ENCODE measurements around the gene ZFTA.

DNA sequence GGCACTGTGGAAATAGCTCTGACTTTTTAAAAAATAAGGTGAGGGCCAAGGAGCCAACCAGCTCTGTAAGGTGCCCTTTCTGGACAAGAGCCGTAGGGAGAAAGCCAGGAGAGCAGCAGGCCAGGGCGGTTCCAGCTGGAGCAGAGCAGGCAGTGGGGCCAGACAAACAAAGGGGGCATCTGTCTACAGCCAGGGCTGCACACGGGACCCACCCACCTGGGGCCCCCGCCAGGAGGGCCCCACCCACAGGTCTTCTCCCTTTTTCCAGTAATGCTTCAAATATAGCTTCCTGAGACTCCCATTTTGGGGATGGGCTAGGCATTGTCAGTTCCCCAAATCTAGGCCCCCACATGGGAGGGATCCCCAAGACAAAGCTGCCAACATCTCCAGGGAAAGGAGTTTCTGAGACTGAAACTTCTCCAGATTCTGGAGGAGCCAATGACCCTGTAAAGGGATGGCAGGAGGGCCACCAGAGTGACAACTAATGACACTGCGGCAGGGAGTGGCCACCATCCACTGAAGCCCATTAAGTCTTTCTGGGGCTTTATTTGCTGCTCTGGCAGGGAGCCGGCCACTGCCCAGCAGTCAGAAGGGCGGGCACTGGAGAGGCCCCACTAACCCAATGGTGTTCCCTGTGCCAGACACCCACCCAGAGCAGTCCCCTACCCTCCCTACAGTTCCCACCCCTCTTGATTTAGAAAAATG lies 1.9 kb downstream of the ZFTA start:
- TF ChIP-seq, protein P1, sequence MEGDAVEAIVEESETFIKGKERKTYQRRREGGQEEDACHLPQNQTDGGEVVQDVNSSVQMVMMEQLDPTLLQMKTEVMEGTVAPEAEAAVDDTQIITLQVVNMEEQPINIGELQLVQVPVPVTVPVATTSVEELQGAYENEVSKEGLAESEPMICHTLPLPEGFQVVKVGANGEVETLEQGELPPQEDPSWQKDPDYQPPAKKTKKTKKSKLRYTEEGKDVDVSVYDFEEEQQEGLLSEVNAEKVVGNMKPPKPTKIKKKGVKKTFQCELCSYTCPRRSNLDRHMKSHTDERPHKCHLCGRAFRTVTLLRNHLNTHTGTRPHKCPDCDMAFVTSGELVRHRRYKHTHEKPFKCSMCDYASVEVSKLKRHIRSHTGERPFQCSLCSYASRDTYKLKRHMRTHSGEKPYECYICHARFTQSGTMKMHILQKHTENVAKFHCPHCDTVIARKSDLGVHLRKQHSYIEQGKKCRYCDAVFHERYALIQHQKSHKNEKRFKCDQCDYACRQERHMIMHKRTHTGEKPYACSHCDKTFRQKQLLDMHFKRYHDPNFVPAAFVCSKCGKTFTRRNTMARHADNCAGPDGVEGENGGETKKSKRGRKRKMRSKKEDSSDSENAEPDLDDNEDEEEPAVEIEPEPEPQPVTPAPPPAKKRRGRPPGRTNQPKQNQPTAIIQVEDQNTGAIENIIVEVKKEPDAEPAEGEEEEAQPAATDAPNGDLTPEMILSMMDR (IDR thresholded peaks at IDR 0.05): no peak
- TF ChIP-seq POLR2A (IDR thresholded peaks at IDR 0.05; ENCODE audit: low read depth) (no peak), EP300 (IDR thresholded peaks at IDR 0.05) (no peak), POLR2AphosphoS5 (IDR thresholded peaks at IDR 0.05) (no peak)

Data from esophagus muscularis mucosa (tissue), 4 donors.